WTC11 (cell line): ENCODE measurements around the gene CDV3. TPM values are rescaled to one million over a fixed set of nuclear protein-coding genes. Genes with fewer than 3 reads are reported as not detected.

Experiments
- ATAC-seq: fragments of 200-7000 bp; cut with Tn5 transposase; 2 replicates; pipeline ENCODE4 v1.10.0; 2021; ENCODE audit warnings: mild to moderate bottlenecking, moderate library complexity
- CTCF ChIA-PET: fragments of 300-600 bp; sonication (Branson Sonifier 250); formaldehyde crosslinking; loops from one replicate; lab custom pipeline; 2021; ENCODE audit warnings: antibody characterized with exemption; lab: Charles Lee
- POLR2A ChIA-PET: fragments of 350-600 bp; sonication (Branson Sonifier 250); formaldehyde crosslinking; loops from one replicate; lab custom pipeline; 2021; ENCODE audit warnings: antibody characterized with exemption; lab: Charles Lee
- DNase-seq: peaks from one replicate; pipeline ENCODE4 v3.0.0; 2021; ENCODE audit warnings: low spot score
- H3K27ac Mint-ChIP-seq: 2 replicates; pipeline ENCODE4 v1.8.0; 2021; ENCODE audit warnings: mixed read lengths
- H3K27me3 Mint-ChIP-seq: 2 replicates; pipeline ENCODE4 v1.8.0; 2021; ENCODE audit warnings: low read depth, mild to moderate bottlenecking, moderate library complexity, mixed read lengths
- H3K36me3 Mint-ChIP-seq: 2 replicates; pipeline ENCODE4 v1.8.0; 2021; ENCODE audit warnings: mixed read lengths
- H3K4me1 Mint-ChIP-seq: 2 replicates; pipeline ENCODE4 v1.8.0; 2022; ENCODE audit warnings: mixed read lengths
- H3K4me3 Mint-ChIP-seq: 2 replicates; pipeline ENCODE4 v1.8.0; 2021; ENCODE audit warnings: mild to moderate bottlenecking, moderate library complexity, mixed read lengths
- H3K9me3 Mint-ChIP-seq: 2 replicates; pipeline ENCODE4 v1.8.0; 2021; ENCODE audit warnings: mixed read lengths
- AR ChIP-seq: fragments of 250-450 bp; sonication (Bioruptor Pico); IDR thresholded peaks from 2 replicates; pipeline ENCODE4 v1.9.0; 2021; ENCODE audit warnings: mild to moderate bottlenecking
- ATF2 ChIP-seq: sonication (generic); formaldehyde crosslinking; IDR thresholded peaks from 2 replicates; pipeline ENCODE4 v1.8.1; 2022; ENCODE audit warnings: low read depth, missing genetic modification reagents, borderline replicate concordance
- ATF3 ChIP-seq: sonication (generic); formaldehyde crosslinking; conservative IDR thresholded peaks from 2 replicates; pipeline ENCODE4 v1.8.1; 2022; ENCODE audit warnings: mild to moderate bottlenecking, missing genetic modification reagents
- CBFB ChIP-seq: sonication (generic); formaldehyde crosslinking; IDR thresholded peaks from 2 replicates; pipeline ENCODE4 v1.8.1; 2022; ENCODE audit warnings: mild to moderate bottlenecking, low read depth, missing genetic modification reagents
- E2F1 ChIP-seq: sonication (generic); formaldehyde crosslinking; IDR thresholded peaks from 2 replicates; pipeline ENCODE4 v1.8.0; 2022; ENCODE audit warnings: mild to moderate bottlenecking, missing genetic modification reagents
- E2F5 ChIP-seq: sonication (generic); formaldehyde crosslinking; IDR thresholded peaks from 2 replicates; pipeline ENCODE4 v1.8.1; 2022; ENCODE audit warnings: mild to moderate bottlenecking, moderate library complexity, missing genetic modification reagents
- ELF4 ChIP-seq: sonication (generic); formaldehyde crosslinking; IDR thresholded peaks from 2 replicates; pipeline ENCODE4 v1.8.1; 2022; ENCODE audit warnings: low read depth, mild to moderate bottlenecking, moderate library complexity, missing genetic modification reagents
- ESRRA ChIP-seq: sonication (generic); formaldehyde crosslinking; IDR thresholded peaks from 2 replicates; pipeline ENCODE4 v1.8.1; 2022; ENCODE audit warnings: mild to moderate bottlenecking, missing genetic modification reagents, borderline replicate concordance
- ETV6 ChIP-seq: sonication (generic); formaldehyde crosslinking; IDR thresholded peaks from 2 replicates; pipeline ENCODE4 v1.8.1; 2022; ENCODE audit warnings: mild to moderate bottlenecking, missing genetic modification reagents
- GABPB1 ChIP-seq: sonication (generic); formaldehyde crosslinking; IDR thresholded peaks from 2 replicates; pipeline ENCODE4 v1.8.1; 2023; ENCODE audit warnings: mild to moderate bottlenecking, missing genetic modification reagents
- MXD4 ChIP-seq: fragments of 250-450 bp; sonication (Bioruptor Pico); IDR thresholded peaks from 2 replicates; pipeline ENCODE4 v1.8.0; 2021; ENCODE audit warnings: mild to moderate bottlenecking, moderate library complexity, borderline replicate concordance
- OVOL2 ChIP-seq: fragments of 250-450 bp; sonication (Bioruptor Pico); IDR thresholded peaks from 2 replicates; pipeline ENCODE4 v1.9.0; 2021; ENCODE audit warnings: mild to moderate bottlenecking, borderline replicate concordance
- SMAD3 ChIP-seq: sonication (generic); formaldehyde crosslinking; IDR thresholded peaks from 2 replicates; pipeline ENCODE4 v1.8.0; 2022; ENCODE audit warnings: missing genetic modification reagents, mild to moderate bottlenecking, borderline replicate concordance
- SMAD4 ChIP-seq: sonication (generic); formaldehyde crosslinking; IDR thresholded peaks from 2 replicates; pipeline ENCODE4 v1.8.0; 2022; ENCODE audit warnings: mild to moderate bottlenecking, missing genetic modification reagents
- TCF7 ChIP-seq: sonication (generic); formaldehyde crosslinking; IDR thresholded peaks from 2 replicates; pipeline ENCODE4 v1.8.0; 2022; ENCODE audit warnings: mild to moderate bottlenecking, low read depth, missing genetic modification reagents, moderate library complexity
- USF2 ChIP-seq: sonication (generic); formaldehyde crosslinking; IDR thresholded peaks from 2 replicates; pipeline ENCODE4 v1.8.1; 2023; ENCODE audit warnings: mild to moderate bottlenecking, missing genetic modification reagents, moderate library complexity
- ZNF121 ChIP-seq: sonication (generic); formaldehyde crosslinking; IDR thresholded peaks from 2 replicates; pipeline ENCODE4 v1.8.0; 2023; ENCODE audit warnings: missing genetic modification reagents
- ZNF263 ChIP-seq: sonication (generic); formaldehyde crosslinking; IDR thresholded peaks from 2 replicates; pipeline ENCODE4 v1.8.1; 2022; ENCODE audit warnings: low read depth, mild to moderate bottlenecking, moderate library complexity, missing genetic modification reagents
- ZNF396 ChIP-seq: fragments of 250-450 bp; sonication (Bioruptor Pico); IDR thresholded peaks from 2 replicates; pipeline ENCODE4 v1.8.0; 2021; ENCODE audit warnings: mild to moderate bottlenecking, moderate library complexity, borderline replicate concordance
- ZSCAN18 ChIP-seq: fragments of 250-450 bp; sonication (Bioruptor Pico); IDR thresholded peaks from 2 replicates; pipeline ENCODE4 v2.1.2; 2022; ENCODE audit warnings: mild to moderate bottlenecking, moderate library complexity
- total RNA-seq: library from RNA; stranded (reverse); gene quantifications from 3 replicates; pipeline ENCODE4 v1.2.3, GENCODE V29; 2021

Gene CDV3
- total RNA-seq, 1 experiment from 2014 or later: 162 TPM

GRCh38 chr3:133570937-133571320 lies 2.6 kb upstream of the CDV3 start:
- no peak for DNase-seq
- H3K27me3 Mint-ChIP-seq: no peaks in the 10 kb centered on the region
- no peak for TF ChIP-seq ETV6 (CRISPR knock-in tag)
- TF ChIP-seq ATF2 (CRISPR knock-in tag): no peak
- no peak for TF ChIP-seq USF2 (CRISPR knock-in tag)
- no peak for TF ChIP-seq ZNF121
- no peak for TF ChIP-seq AR (CRISPR knock-in tag)
- no peak for TF ChIP-seq TCF7 (CRISPR knock-in tag)
- TF ChIP-seq E2F5 (CRISPR knock-in tag): no peak
- TF ChIP-seq CBFB (CRISPR knock-in tag): no peak
- TF ChIP-seq ZNF263 (CRISPR knock-in tag): no peak
- no peak for TF ChIP-seq ELF4 (CRISPR knock-in tag)
- TF ChIP-seq OVOL2: no peak
- no peak for TF ChIP-seq GABPB1 (CRISPR knock-in tag)
- no peak for TF ChIP-seq MXD4 (CRISPR knock-in tag)
- TF ChIP-seq ZSCAN18: no peak
- TF ChIP-seq ZNF396: no peak
- no peak for TF ChIP-seq E2F1 (CRISPR knock-in tag)
- no peak for TF ChIP-seq SMAD3 (CRISPR knock-in tag)
- TF ChIP-seq SMAD4 (CRISPR knock-in tag): no peak
- TF ChIP-seq ATF3 (CRISPR knock-in tag): no peak
- no peak for TF ChIP-seq ESRRA (CRISPR knock-in tag)
- peaks cover 23% of the 10 kb centered on the region for H3K4me1 Mint-ChIP-seq
- H3K27ac Mint-ChIP-seq: no peak overlapping the region
- no peak for ATAC-seq
- no peak overlapping the region for H3K4me3 Mint-ChIP-seq
- ChIA-PET POLR2A (interaction anchor here (1.0 to 1.1 kb wide), 2 partner anchors 23 to 53 kb away, joined by 3 read pairs; no protein-coding TSS in a partner anchor), CTCF (interaction anchor here (1.7 kb wide), 1 partner anchor 77 kb away, joined by 4 read pairs; no protein-coding TSS in a partner anchor)
- H3K36me3 Mint-ChIP-seq: peaks cover 13% of the 10 kb centered on the region
- H3K9me3 Mint-ChIP-seq: no peaks in the 10 kb centered on the region
